Skeletal muscle tissue (tissue), 4 donors: ENCODE measurements around the gene RBM8A. TPM values are rescaled to one million over a fixed set of nuclear protein-coding genes. Genes with fewer than 3 reads are reported as not detected.

Experiments
- H3K27ac ChIP-seq: one replicate; pipeline ENCODE4 v1.7.0; 2013; ENCODE audit warnings: mild to moderate bottlenecking, low read depth, low read length, inconsistent platforms
- H3K27me3 ChIP-seq, 3 donors: one replicate each; pipeline ENCODE4 v1.7.0; 2013; ENCODE audit warnings: low read length in 3 of 3; ENCODE audit not compliant: control insufficient read depth in 3 of 3, insufficient read depth in 3 of 3
- H3K36me3 ChIP-seq, 3 donors: one replicate each; pipeline ENCODE4 v1.7.0; 2013; ENCODE audit warnings: low read length in 3 of 3; ENCODE audit not compliant: control insufficient read depth in 3 of 3, insufficient read depth in 3 of 3
- H3K4me1 ChIP-seq, 3 donors: one replicate each; pipeline ENCODE4 v1.7.0; 2013; ENCODE audit warnings: low read length in 3 of 3, mild to moderate bottlenecking in 3 of 3; ENCODE audit not compliant: control insufficient read depth in 3 of 3, insufficient read depth in 3 of 3
- H3K4me3 ChIP-seq, 3 donors: one replicate each; pipeline ENCODE4 v1.7.0; 2013; ENCODE audit warnings: low read length in 3 of 3
- H3K9ac ChIP-seq, 3 donors: one replicate each; pipeline ENCODE4 v1.7.0; 2013; ENCODE audit warnings: low read length in 3 of 3, mild to moderate bottlenecking in 3 of 3, moderate library complexity in 2 of 3, low read depth in 1 of 3
- H3K9me3 ChIP-seq, 3 donors: one replicate each; pipeline ENCODE4 v1.7.0; 2013; ENCODE audit warnings: low read length in 3 of 3; ENCODE audit not compliant: control insufficient read depth in 3 of 3
- total RNA-seq: library from RNA; depleted of rRNA; stranded (reverse); fragments of >200 nt; gene quantifications from one replicate; pipeline ENCODE4 v1.2.3, GENCODE V29; 2014
- donor health status: Osteomylitis.

The RBM8A gene
- total RNA-seq, 1 donor from 2014 or later, result 36.5 TPM

DNA sequence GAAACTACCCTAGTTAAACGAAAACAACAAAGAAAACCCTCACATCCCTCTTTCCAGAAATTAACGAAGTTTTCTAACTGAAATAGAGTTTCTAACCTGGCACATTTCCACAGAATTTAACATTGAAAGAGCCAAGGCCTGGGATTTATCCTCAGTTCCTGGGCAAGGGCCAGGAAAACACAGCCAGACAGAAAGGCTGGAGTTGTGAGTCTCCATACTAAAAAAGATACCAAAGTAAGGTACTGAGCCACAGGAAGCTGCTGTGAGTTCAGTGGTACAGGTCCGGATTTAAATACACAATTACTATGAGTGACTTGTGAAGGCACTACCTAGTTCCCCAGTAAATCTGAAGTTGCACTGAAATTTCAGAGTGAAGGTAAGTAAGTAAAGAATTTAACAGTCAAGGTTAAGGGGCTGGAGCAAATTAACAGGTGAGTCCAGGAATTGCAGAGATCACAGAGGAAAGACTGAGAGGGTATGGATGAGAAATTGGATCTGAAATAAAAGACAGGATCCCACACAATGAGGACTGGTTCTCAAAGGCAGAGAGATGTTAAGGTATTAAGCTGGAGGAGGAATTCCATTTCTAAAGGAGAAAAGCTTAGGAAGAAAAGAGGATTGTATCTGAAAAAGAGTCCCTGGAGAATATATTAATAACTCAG, 29.6 kb upstream of the RBM8A start:
- no peaks in the 10 kb centered on the region for H3K9me3 ChIP-seq
- H3K27ac ChIP-seq, result peak overlapping the region; percentile 90
- H3K4me1 ChIP-seq, result peaks cover 66 to 71% (median 69%) of the 10 kb centered on the region in 3 donors
- no peaks in the 10 kb centered on the region for H3K36me3 ChIP-seq
- no peaks in the 10 kb centered on the region for H3K27me3 ChIP-seq
- peak overlapping the region; percentile 76 to 92 (median 79) for H3K9ac ChIP-seq
- H3K4me3 ChIP-seq, result peak overlapping the region; percentile 69 to 84 (median 77)

DNA sequence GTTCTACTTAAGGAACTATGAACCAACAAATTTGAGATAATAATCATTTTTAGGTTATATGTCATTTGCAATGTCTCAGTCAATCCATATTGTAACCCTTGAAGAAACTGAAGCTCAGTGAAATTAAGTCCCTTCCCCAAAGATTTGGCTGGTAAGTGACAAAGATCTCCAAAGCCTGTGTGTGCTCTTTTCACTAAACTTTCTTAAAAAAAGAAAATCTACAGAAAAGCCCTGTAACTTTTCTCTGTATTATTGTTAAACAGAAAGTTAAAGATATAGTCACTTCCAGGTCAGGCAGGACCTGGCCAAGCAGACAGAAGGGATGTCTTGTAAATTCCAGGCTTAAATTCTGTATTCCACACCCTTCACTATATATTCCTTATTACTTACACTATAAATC, 29.1 kb upstream of the RBM8A start:
- Histone ChIP-seq H3K27ac (peak overlapping the region; percentile 90), H3K9ac (peak overlapping the region; percentile 76 to 92 (median 79)), H3K36me3 (no peaks in the 10 kb centered on the region), H3K9me3 (no peaks in the 10 kb centered on the region), H3K27me3 (no peaks in the 10 kb centered on the region), H3K4me3 (peak overlapping the region; percentile 69 to 84 (median 77)), H3K4me1 (peaks cover 61 to 65% (median 64%) of the 10 kb centered on the region in 3 donors)

DNA sequence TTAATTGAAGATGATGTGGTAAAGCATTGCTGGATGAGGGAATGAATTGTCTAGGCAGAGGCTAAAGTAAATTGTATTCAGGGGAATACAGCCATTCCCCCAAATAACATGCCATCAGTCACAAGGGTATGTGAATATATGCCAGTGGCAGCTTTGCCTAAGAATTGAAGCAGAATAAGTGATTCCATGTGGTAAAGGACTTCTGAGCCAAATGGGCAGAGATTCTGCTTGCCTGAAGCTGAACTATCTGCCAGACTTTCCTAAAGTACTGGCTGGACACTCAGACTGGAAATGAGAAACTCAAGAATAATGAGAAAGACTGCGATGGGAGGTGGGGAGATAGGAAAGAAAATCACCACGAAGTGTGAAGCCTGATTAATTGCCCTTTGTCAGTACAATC, 28.2 kb upstream of the RBM8A start:
- Histone ChIP-seq H3K4me1 (peaks cover 56 to 63% (median 61%) of the 10 kb centered on the region in 3 donors), H3K36me3 (peaks cover 0 to 3% (median 0%) of the 10 kb centered on the region in 3 donors), H3K4me3 (peak overlapping the region; percentile 1 to 77 (median 11)), H3K27ac (peak overlapping the region; percentile 90), H3K27me3 (no peaks in the 10 kb centered on the region), H3K9ac (peak overlapping the region; percentile 54 to 92 (median 76)), H3K9me3 (no peaks in the 10 kb centered on the region)

DNA sequence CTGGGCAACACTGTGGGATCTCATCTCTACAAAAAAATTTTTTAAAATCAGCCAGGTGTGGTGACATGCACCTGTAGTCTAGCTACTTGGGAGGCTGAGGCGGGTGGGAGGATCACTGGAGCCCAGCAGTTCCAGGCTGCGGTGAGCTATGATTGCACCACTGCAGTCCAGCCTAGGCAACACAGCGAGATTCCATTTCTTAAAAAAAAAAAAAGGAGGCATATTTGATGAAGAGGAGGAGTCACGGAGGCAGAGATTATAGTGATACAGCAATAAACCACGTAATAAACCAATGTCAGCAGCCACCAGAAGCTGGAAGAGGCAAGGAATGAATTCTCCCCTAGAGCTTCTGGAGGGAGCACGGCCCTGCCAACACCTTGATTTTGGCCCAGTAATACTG, 26.6 kb upstream of the RBM8A start:
- H3K9ac ChIP-seq, result no peak overlapping the region
- no peak overlapping the region for H3K27ac ChIP-seq
- peaks cover 0 to 3% (median 0%) of the 10 kb centered on the region in 3 donors for H3K36me3 ChIP-seq
- peaks cover 57 to 58% (median 57%) of the 10 kb centered on the region in 3 donors for H3K4me1 ChIP-seq
- H3K4me3 ChIP-seq, result no peak overlapping the region
- H3K9me3 ChIP-seq, result no peaks in the 10 kb centered on the region
- no peaks in the 10 kb centered on the region for H3K27me3 ChIP-seq

DNA sequence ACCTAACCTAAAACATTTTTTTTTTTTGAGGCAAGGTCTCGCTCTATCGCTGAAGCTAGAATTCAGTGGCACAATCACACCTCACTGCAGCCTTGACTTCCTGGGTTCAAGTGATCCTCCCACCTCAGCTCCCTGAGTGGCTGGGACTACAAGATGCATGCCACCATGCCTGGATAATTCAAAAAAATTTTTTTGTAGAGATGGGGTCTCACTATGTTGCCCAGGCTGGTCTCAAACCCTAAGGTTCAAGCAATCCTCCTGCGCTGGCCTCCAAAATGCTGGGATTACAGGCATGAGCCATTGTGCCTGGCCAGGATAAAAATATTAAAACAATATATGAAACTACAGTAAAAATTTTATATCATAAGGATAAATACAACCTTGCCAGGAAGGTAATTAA, 25.6 kb upstream of the RBM8A start:
- Histone ChIP-seq H3K4me1 (peaks cover 53 to 55% (median 55%) of the 10 kb centered on the region in 3 donors), H3K27ac (no peak overlapping the region), H3K36me3 (peaks cover 0 to 3% (median 0%) of the 10 kb centered on the region in 3 donors)

DNA sequence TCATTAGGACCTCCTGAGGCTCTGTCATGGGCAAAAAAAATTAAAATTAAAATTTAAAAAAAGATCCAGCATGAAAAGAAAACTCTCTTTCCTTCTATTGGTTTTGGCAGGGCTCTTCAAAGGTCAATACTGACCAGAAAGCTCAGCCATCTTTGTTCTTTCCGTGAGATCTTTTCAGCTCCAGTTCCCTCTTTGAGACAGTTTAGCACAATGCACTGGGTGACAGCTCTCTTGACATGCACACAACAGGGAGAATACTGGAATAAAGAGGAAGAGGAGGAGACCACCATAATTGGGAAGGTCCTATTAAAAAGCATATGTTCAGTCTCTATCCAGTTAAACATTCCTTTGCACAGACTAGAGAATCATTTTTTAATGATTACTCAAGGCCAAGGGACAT, 24.2 kb upstream of the RBM8A start:
- Histone ChIP-seq H3K4me1 (peaks cover 47 to 61% (median 52%) of the 10 kb centered on the region in 3 donors), H3K36me3 (peaks cover 0 to 11% (median 0%) of the 10 kb centered on the region in 3 donors), H3K9ac (no peak overlapping the region), H3K9me3 (no peaks in the 10 kb centered on the region), H3K27me3 (no peaks in the 10 kb centered on the region), H3K27ac (no peak overlapping the region), H3K4me3 (no peak overlapping the region)

More for the DNA sequence above, 25.6 kb upstream of the RBM8A start:
- Histone ChIP-seq H3K27me3 (no peaks in the 10 kb centered on the region), H3K9ac (no peak overlapping the region), H3K9me3 (no peaks in the 10 kb centered on the region), H3K4me3 (no peak overlapping the region)

DNA sequence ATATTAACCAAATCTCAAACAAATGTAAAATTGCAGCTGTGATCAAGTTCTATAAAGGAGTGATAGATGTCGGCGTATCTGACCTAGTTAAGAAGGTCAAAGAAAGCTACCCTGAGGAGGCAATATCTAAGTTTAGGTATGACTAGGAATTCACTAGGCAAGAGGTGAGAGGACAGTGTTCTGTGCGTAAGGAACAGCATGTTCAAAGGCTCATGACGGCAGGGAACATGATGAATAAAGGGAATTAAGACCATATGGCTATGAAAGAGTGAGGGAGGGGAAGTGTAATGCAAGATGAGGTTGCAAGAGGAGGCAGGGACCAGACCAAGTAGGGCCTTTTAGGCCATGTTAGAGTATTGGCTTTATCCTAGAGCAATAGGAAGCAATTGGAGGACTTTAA, 21.9 kb upstream of the RBM8A start:
- no peaks in the 10 kb centered on the region for H3K9me3 ChIP-seq
- no peak overlapping the region for H3K4me3 ChIP-seq
- H3K4me1 ChIP-seq, result peaks cover 26 to 41% (median 30%) of the 10 kb centered on the region in 3 donors
- no peaks in the 10 kb centered on the region for H3K27me3 ChIP-seq
- peak overlapping the region; percentile 67 for H3K27ac ChIP-seq
- no peak overlapping the region for H3K9ac ChIP-seq
- peaks cover 0 to 13% (median 0%) of the 10 kb centered on the region in 3 donors for H3K36me3 ChIP-seq

DNA sequence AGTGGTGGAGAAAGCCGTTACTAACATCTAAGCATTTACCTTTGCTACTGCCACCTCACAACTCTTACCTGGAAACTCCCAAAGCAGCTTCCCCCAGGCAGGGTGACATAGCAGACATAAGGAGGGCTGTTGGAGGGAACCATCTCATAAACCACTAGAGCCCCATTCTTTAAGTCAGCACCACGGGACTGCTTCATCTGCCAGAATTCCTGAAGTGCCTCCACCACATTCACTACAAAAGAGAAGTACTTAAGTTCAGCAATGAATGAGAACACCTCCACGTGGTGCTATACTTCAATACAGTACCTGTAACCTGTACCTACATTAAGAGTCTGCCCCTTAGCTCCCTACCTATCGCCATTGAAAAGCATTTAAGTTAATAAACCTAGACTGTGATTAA, 20.3 kb upstream of the RBM8A start:
- peaks cover 0 to 19% (median 5%) of the 10 kb centered on the region in 3 donors for H3K36me3 ChIP-seq
- no peak overlapping the region for H3K27ac ChIP-seq
- no peaks in the 10 kb centered on the region for H3K27me3 ChIP-seq
- no peak overlapping the region for H3K4me3 ChIP-seq
- no peak overlapping the region for H3K9ac ChIP-seq
- H3K4me1 ChIP-seq, result peaks cover 16 to 32% (median 24%) of the 10 kb centered on the region in 3 donors
- H3K9me3 ChIP-seq, result no peaks in the 10 kb centered on the region

DNA sequence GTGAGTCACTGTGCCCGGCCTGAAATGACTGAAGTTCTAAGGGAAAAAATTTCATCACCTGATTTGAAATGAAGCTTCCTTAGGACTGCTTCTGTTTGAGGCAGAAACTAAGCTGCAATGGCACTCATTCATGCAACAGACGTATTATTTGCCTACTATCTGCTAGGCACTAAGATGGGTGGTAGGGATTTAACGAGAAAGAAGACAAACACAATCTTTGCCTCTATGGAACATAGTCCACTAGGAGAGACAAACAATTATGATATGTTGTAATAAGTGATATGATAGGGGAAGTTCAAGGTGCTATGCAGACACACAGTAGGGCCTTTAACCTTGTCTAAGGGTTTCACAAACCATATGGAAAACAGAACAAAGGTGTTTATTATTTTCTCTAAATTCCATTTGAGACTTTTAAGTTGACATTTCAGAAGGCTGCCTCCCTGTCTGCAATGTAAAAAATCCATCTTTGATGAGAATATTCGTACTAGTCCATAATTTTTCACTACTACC, 19.2 kb upstream of the RBM8A start:
- peaks cover 16 to 32% (median 21%) of the 10 kb centered on the region in 3 donors for H3K4me1 ChIP-seq
- H3K4me3 ChIP-seq, result no peak overlapping the region
- no peaks in the 10 kb centered on the region for H3K9me3 ChIP-seq
- H3K36me3 ChIP-seq, result peaks cover 0 to 23% (median 7%) of the 10 kb centered on the region in 3 donors
- no peak overlapping the region for H3K27ac ChIP-seq
- H3K9ac ChIP-seq, result no peak overlapping the region
- H3K27me3 ChIP-seq, result no peaks in the 10 kb centered on the region

DNA sequence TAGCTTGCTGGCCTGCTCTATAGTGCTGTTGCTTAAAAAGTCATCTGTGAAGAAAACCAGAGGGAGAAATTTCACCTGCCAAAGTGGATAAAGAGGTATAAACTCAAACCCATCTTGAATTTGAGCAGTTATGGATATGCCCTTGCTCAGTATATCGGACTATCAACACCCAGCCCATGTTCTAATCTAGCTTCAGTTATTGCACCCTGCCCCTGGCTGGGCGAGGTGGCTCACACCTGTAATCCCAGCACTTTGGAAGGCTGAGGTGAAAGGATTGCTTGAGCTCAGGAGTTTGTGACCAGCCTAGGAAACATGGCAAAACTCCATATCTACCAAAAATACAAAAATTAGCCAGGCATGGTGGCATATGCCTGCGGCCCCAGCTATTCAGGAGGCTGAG, 17.2 kb upstream of the RBM8A start:
- Histone ChIP-seq H3K4me1 (peaks cover 9 to 20% (median 14%) of the 10 kb centered on the region in 3 donors), H3K9ac (no peak overlapping the region), H3K4me3 (no peak overlapping the region), H3K9me3 (no peaks in the 10 kb centered on the region), H3K27me3 (no peaks in the 10 kb centered on the region), H3K36me3 (peaks cover 0 to 21% (median 7%) of the 10 kb centered on the region in 3 donors), H3K27ac (no peak overlapping the region)
